HCT116 (cell line): ENCODE data around the gene CAPN13. TPM values are rescaled to one million over a fixed set of nuclear protein-coding genes. Genes with fewer than 3 reads are reported as not detected.

Experiments
- ATAC-seq: fragments of 200-7000 bp; cut with Tn5 transposase; 2 replicates; pipeline ENCODE4 v1.9.1; 2020; ENCODE audit warnings: mild to moderate bottlenecking, moderate library complexity
- BruUV-seq: library from RNA; stranded (reverse); fragments of 400-500 nt; replicated peaks from 2 replicates; lab custom pipeline; 2021; lab: Mats Ljungman, UMichigan
- CTCF ChIA-PET: fragments of 300-600 bp; sonication (Branson Sonifier 250); formaldehyde crosslinking; loops from one replicate; lab custom pipeline; 2021; ENCODE audit warnings: antibody characterized with exemption; lab: Charles Lee
- POLR2A ChIA-PET: fragments of 300-600, 350-600 bp; sonication (Branson Sonifier 250); formaldehyde crosslinking; loops from one replicate; lab custom pipeline; 2021; ENCODE audit warnings: antibody characterized with exemption; lab: Charles Lee
- RAD21 ChIA-PET, 2 experiments: fragments of 300-600 bp; sonication (Branson Sonifier 250); formaldehyde crosslinking; loops; one replicate each; lab custom pipeline; 2023; ENCODE audit warnings: low total read pairs in 2 of 2; ENCODE audit not compliant: uncharacterized antibody in 2 of 2, unreplicated experiment in 2 of 2, low non-redundant PET in 1 of 2; lab: Charles Lee
- DNase-seq: peaks from one replicate; pipeline ENCODE4 v3.0.0-alpha.2; 2010; ENCODE audit warnings: low read depth, low spot score
- H2AFZ ChIP-seq: fragments of 200-600 bp; shearing (Covaris generic), sonication (generic); 2 replicates; pipeline ENCODE4 v1.6.1; 2017; ENCODE audit warnings: low read depth, mixed run types, mixed read lengths, antibody characterized with exemption, low read length; ENCODE audit not compliant: poor library complexity, severe bottlenecking
- H3K27ac ChIP-seq: 2 replicates; pipeline ENCODE4 v1.5.1; 2012; ENCODE audit warnings: low read depth, low read length
- H3K27me3 ChIP-seq: fragments of 200-600 bp; sonication (generic); 2 replicates; pipeline ENCODE4 v1.6.1; 2016; ENCODE audit warnings: mixed run types, low read length, mixed read lengths; ENCODE audit not compliant: insufficient read depth
- H3K36me3 ChIP-seq, 2 experiments: fragments of 200-500 bp in 1 of 2; fragments of 200-600 bp in 1 of 2; sonication (Bioruptor generic) in 1 of 2; sonication (generic) in 1 of 2; 2 replicates each; pipeline versions ENCODE4 v1.5.1 to v1.6.1; 2014 to 2016; ENCODE audit warnings: low read length in 2 of 2, inconsistent platforms in 1 of 2, mixed read lengths in 1 of 2, mixed run types in 1 of 2; ENCODE audit not compliant: insufficient read depth in 2 of 2, control insufficient read depth in 1 of 2
- H3K4me1 ChIP-seq, 2 experiments: fragments of 200-600 bp in 1 of 2; sonication (generic) in 1 of 2; 2 replicates each; pipeline versions ENCODE4 v1.5.1 to v1.6.1; 2012 to 2017; ENCODE audit warnings: low read length in 2 of 2, inconsistent platforms in 1 of 2, mild to moderate bottlenecking in 1 of 2, mixed read lengths in 1 of 2, mixed run types in 1 of 2, moderate library complexity in 1 of 2; ENCODE audit not compliant: insufficient read depth in 2 of 2, control insufficient read depth in 1 of 2
- H3K4me2 ChIP-seq: fragments of 200-600 bp; sonication (generic); 2 replicates; pipeline ENCODE4 v1.6.1; 2017; ENCODE audit warnings: mixed run types, low read length, mixed read lengths
- H3K4me3 ChIP-seq, 2 experiments: fragments of 200-600 bp in 1 of 2; sonication (generic) in 1 of 2; replicated peaks in 1 of 2; 2 replicates each; pipeline ENCODE4 v1.5.1; 2011 to 2016; ENCODE audit warnings: low read length in 2 of 2, control low read depth in 1 of 2, low read depth in 1 of 2, mild to moderate bottlenecking in 1 of 2, mixed read lengths in 1 of 2, mixed run types in 1 of 2
- H3K79me2 ChIP-seq: fragments of 200-600 bp; sonication (generic); 2 replicates; pipeline ENCODE4 v1.6.1; 2017; ENCODE audit warnings: mild to moderate bottlenecking, mixed run types, low read length, moderate library complexity, mixed read lengths; ENCODE audit not compliant: insufficient read depth
- H3K9ac ChIP-seq: fragments of 200-600 bp; sonication (generic); 2 replicates; pipeline ENCODE4 v1.6.1; 2016; ENCODE audit warnings: low read length, mixed read lengths
- H3K9me2 ChIP-seq: fragments of 200-600 bp; sonication (generic), shearing (Covaris generic); 2 replicates; pipeline ENCODE4 v1.6.1; 2017; ENCODE audit warnings: mixed run types, mild to moderate bottlenecking, moderate library complexity; ENCODE audit not compliant: insufficient read depth
- H3K9me3 ChIP-seq, 2 experiments: fragments of 200-500 bp in 1 of 2; fragments of 200-600 bp in 1 of 2; sonication (Bioruptor generic) in 1 of 2; sonication (generic) in 1 of 2; 2 replicates each; pipeline ENCODE4 v1.6.1; 2014 to 2017; ENCODE audit warnings: low read length in 2 of 2, mixed read lengths in 2 of 2, inconsistent platforms in 1 of 2, low read depth in 1 of 2, mild to moderate bottlenecking in 1 of 2, mixed run types in 1 of 2, moderate library complexity in 1 of 2; ENCODE audit not compliant: control insufficient read depth in 1 of 2, insufficient read depth in 1 of 2
- H4K20me1 ChIP-seq: fragments of 200-600 bp; sonication (generic), shearing (Covaris generic); 2 replicates; pipeline ENCODE4 v1.6.1; 2017; ENCODE audit warnings: mixed run types, mild to moderate bottlenecking, moderate library complexity; ENCODE audit not compliant: insufficient read depth
- ATF3 ChIP-seq: IDR thresholded peaks from 2 replicates; pipeline ENCODE4 v1.6.1; 2012
- CBX3 ChIP-seq: IDR thresholded peaks from 2 replicates; pipeline ENCODE4 v1.6.1; 2012; ENCODE audit warnings: low read depth
- CEBPB ChIP-seq: IDR thresholded peaks from 2 replicates; pipeline ENCODE4 v1.6.1; 2012; ENCODE audit warnings: low read depth
- CTCF ChIP-seq, 3 experiments: fragments of 200-600 bp in 1 of 3; sonication (generic) in 1 of 3; IDR thresholded peaks in 2 of 3; conservative IDR thresholded peaks in 1 of 3; 2 replicates each; pipeline ENCODE4 v1.5.1; 2012 to 2017; ENCODE audit warnings: low read depth in 2 of 3, low read length in 2 of 3, antibody characterized with exemption in 1 of 3, borderline replicate concordance in 1 of 3, control low read depth in 1 of 3, mild to moderate bottlenecking in 1 of 3, mixed read lengths in 1 of 3, mixed run types in 1 of 3, moderate library complexity in 1 of 3; ENCODE audit not compliant: insufficient read depth in 1 of 3
- EGR1 ChIP-seq: IDR thresholded peaks from 2 replicates; pipeline ENCODE4 v1.6.1; 2012; ENCODE audit warnings: low read depth
- ELF1 ChIP-seq: IDR thresholded peaks from 2 replicates; pipeline ENCODE4 v1.6.1; 2012; ENCODE audit warnings: low read depth, borderline replicate concordance
- EZH2 ChIP-seq: fragments of 200-600 bp; sonication (generic); IDR thresholded peaks from 2 replicates; pipeline ENCODE4 v1.6.1; 2017; ENCODE audit warnings: antibody characterized with exemption, mixed run types
- EZH2phosphoT487 ChIP-seq: fragments of 200-600 bp; IDR thresholded peaks from 2 replicates; pipeline ENCODE4 v1.6.1; 2018; ENCODE audit warnings: antibody characterized with exemption, borderline replicate concordance
- JUND ChIP-seq: IDR thresholded peaks from 2 replicates; pipeline ENCODE4 v1.6.1; 2012
- POLR2AphosphoS5 ChIP-seq: IDR thresholded peaks from 2 replicates; pipeline ENCODE4 v1.6.1; 2011; ENCODE audit warnings: mild to moderate bottlenecking, low read depth, low read length, moderate library complexity
- REST ChIP-seq: IDR thresholded peaks from 2 replicates; pipeline ENCODE4 v1.6.1; 2012; ENCODE audit warnings: low read depth
- SIN3A ChIP-seq: IDR thresholded peaks from 2 replicates; pipeline ENCODE4 v1.6.1; 2012; ENCODE audit warnings: low read depth
- SP1 ChIP-seq: IDR thresholded peaks from 2 replicates; pipeline ENCODE4 v1.6.1; 2012; ENCODE audit warnings: low read depth
- YY1 ChIP-seq: IDR thresholded peaks from 2 replicates; pipeline ENCODE4 v1.6.1; 2011; ENCODE audit warnings: low read length, low read depth, moderate library complexity, mild to moderate bottlenecking; ENCODE audit not compliant: insufficient replicate concordance; ENCODE audit errors: extremely low read depth
- ZBTB33 ChIP-seq: IDR thresholded peaks from 2 replicates; pipeline ENCODE4 v1.6.1; 2011; ENCODE audit warnings: mild to moderate bottlenecking, low read length, moderate library complexity; ENCODE audit not compliant: insufficient replicate concordance; ENCODE audit errors: extremely low read depth
- ZFX ChIP-seq: fragments of 450-650 bp; IDR thresholded peaks from 2 replicates; pipeline ENCODE4 v1.6.1; 2017
- ZNF274 ChIP-seq: fragments of 200-500 bp; sonication (Bioruptor generic); IDR thresholded peaks from 2 replicates; pipeline ENCODE4 v1.6.1; 2014; ENCODE audit warnings: mild to moderate bottlenecking, low read depth, low read length, inconsistent platforms
- intact Hi-C: fragments of 100-400 bp; cut with micrococcal nuclease; formaldehyde crosslinking; loops from 2 replicates; pipeline ENCODE4 v1.10.0; 2022
- total RNA-seq: library from RNA; stranded (reverse); gene quantifications from one replicate; pipeline ENCODE4 v1.2.1, GENCODE V29; 2021; ENCODE audit not compliant: unreplicated experiment
- TF ChIP-seq, protein P1 (sequence below): IDR thresholded peaks from 2 replicates; pipeline ENCODE4 v1.6.1; 2012

CAPN13 gene
- total RNA-seq, 1 experiment from 2014 or later = 0.25 TPM

- Histone ChIP-seq H4K20me1 (no peaks in the 10 kb centered on the region), H3K9me2 (no peaks in the 10 kb centered on the region), H3K27me3 (peaks cover 25% of the 10 kb centered on the region), H3K27ac (no peak overlapping the region), H3K9ac (no peak overlapping the region), H2AFZ (no peak overlapping the region), H3K36me3 (no peaks in the 10 kb centered on the region), H3K4me1 (no peaks in the 10 kb centered on the region), H3K79me2 (no peaks in the 10 kb centered on the region), H3K9me3 (no peaks in the 10 kb centered on the region), H3K4me3 (no peak overlapping the region), H3K4me2 (no peak overlapping the region)
- intact Hi-C loops = no loop called here
- BruUV-seq = no TSS peak
- DNase-seq (no peak), ATAC-seq (no peak)
- ChIA-PET CTCF (no interaction called here), POLR2A (no interaction called here), RAD21 (no interaction called here)
- TF ChIP-seq SP1 (no peak), CEBPB (no peak), EZH2 (no peak), CTCF (IDR thresholded peaks at IDR 0.05 in 2 of 3, conservative IDR thresholded peaks at IDR 0.05 in 1 of 3; ENCODE audit: borderline replicate concordance in 1 of 3, insufficient read depth in 1 of 3, low read depth in 2 of 3, low read length in 2 of 3) (no peak), SIN3A (no peak), ZFX (no peak), ZNF274 (no peak), POLR2AphosphoS5 (no peak), ZBTB33 (no peak), EGR1 (no peak), EZH2phosphoT487 (no peak), YY1 (no peak), ELF1 (no peak), ATF3 (no peak), JUND (no peak), CBX3 (no peak), REST (no peak)
- TF ChIP-seq, protein P1, sequence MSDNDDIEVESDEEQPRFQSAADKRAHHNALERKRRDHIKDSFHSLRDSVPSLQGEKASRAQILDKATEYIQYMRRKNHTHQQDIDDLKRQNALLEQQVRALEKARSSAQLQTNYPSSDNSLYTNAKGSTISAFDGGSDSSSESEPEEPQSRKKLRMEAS = no peak
Observed at GRCh38 chr2:30797381-30798015, 9.7 kb downstream of the CAPN13 start.
